ENCODE results near the gene MYH3.

MYH3 gene

DNA sequence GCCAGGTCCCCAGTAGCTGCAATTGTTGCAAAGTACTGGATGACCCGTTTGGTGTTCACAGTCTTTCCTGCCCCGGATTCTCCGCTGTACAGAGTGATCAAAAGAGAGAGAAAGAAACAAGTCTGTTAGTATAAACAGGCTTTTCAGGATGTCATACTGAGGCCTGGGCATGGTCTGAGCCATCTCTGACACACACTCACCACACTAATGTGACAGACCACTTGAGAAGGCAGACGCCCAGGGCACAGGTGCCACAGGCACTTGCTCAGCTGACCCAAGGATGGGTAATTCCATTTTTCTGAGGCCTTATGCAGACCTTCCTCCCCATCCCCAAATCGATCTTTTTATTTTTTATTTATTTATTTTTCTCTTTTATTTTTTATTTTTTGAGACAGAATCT, 7.5 kb downstream of the MYH3 start:
- no peak for DNase-seq (ENCODE audit: low read depth, low spot score)

DNA sequence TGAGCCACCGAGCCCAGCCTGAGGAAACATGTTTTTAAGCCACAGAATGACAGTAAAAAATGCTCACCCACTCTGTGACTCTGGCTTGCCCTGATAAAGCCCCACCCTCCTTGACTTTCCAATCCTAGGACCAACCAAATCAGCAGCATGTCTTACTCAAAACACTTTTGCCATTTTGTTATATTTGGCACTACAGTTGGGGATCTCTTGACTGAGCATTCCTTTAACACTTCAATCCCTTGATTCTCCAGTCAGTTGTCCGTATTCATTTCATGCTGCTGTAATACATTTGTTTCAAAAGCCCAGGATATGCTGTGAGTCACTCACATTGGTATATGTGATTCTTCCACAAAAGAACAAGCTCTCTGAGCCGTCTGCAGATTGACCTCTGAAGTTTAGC, 8.2 kb downstream of the MYH3 start:
- no peak for DNase-seq (ENCODE audit: low read depth, low spot score)

DNA sequence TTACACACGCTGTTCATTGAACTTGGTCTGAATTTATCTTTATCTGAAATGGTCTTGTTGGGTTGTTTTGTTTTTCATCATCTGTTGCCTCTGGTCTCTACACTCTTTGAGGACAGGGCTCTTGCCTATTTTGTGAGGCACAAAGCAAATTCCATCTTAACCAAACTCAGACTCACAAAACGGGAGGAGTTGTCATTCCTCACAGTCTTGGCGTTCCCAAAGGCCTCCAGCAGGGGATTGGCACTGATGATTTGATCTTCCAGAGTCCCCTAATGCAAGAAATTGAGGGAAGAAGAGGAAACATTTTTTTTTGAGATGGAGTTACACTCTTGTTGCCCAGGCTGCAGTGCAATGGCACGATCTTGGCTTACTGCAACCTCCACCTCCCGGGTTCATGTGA, 8.7 kb downstream of the MYH3 start:
- no peak for DNase-seq (ENCODE audit: low read depth, low spot score)

DNA sequence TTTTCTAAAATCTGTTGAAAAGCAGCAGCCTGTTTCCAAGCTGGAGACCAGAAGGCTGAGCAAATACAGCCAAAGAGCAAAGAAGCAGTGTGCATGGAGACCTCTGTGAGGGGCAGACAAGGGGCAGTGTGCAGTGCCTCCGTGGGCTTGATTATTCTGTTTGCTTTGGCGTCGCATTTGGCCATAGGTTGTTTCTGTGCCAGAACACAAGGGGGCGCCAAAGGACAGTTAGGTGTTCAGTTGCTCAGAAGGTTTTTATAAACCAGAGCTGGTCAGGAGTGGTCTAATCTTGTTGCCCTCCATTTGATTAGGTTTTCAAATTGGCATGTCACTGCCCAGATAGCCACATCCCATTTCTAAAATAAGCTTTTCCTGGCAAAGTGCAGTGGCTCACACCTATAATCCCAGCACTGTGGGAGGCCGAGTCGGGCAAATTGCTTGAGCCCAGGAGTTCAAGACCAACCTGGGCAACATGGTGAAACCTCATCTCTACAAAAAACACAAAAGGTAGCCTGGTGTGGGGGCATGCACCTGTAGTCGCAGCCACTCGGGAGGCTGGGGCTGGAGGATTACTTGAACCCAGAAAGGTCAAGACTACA, 10.6 kb downstream of the MYH3 start:
- DNase-seq (ENCODE audit: low read depth, low spot score): peak; percentile 77

DNA sequence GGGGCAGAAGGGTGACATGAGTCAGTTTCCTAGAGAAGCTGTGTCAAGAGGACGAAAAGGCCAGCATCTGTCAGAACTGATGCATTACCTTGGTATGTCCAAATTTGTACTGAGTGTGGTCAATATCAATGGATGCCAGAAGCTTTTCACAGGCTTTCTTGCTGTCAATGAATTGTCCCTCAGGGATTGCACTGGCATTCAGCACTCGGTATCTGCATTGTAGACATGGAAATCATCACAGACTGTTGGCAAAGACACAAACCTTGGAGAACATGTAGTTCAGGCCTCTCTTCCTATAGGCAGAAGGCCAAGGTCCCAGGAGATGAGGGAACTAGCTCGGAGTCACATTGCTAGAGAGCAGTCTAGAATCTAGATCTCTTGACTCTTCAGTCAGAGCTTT, 16.6 kb downstream of the MYH3 start:
- no peak for DNase-seq (ENCODE audit: low read depth, low spot score)

DNA sequence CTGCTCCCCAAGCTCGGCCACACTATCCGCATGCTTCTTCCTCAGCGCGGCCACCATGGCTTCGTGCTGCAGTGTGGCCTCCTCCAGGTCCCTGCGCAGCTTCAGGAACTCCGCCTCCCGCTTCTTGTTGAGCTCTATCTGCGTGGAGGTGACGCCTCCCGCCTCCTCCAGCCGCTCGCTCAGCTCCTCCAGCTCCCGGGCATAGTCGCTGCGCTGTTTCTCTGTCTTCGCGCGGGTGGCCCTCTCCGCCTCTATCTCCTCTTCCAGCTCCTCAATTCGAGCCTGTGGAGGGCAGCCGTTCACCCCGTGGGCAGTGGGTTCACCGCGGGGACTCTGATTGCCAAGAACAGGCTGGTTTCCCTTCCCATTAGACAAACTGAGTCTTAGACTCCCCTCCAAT, 19.0 kb downstream of the MYH3 start:
- DNase-seq (ENCODE audit: low read depth, low spot score): no peak

DNA sequence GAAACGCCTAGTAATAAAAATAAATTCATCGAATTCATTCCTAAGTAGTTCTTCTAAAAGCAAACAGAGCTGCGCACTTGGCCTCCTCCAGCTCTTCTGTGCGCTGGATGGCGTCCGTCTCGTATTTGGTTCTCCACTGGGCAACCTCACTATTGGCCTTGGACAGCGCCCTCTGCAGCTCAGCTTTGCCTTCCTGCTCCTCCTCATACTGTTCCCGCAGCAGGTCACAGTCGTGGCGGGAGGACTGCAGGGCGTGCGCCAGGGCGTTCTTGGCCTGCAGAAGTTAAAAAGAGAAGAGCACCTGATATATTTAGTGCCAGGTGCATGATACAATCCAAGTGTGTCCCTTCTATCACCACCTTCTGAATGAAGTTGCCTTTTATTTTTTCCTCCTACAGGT, 21.8 kb downstream of the MYH3 start:
- DNase-seq (ENCODE audit: low read depth, low spot score): peak; percentile 36

DNA sequence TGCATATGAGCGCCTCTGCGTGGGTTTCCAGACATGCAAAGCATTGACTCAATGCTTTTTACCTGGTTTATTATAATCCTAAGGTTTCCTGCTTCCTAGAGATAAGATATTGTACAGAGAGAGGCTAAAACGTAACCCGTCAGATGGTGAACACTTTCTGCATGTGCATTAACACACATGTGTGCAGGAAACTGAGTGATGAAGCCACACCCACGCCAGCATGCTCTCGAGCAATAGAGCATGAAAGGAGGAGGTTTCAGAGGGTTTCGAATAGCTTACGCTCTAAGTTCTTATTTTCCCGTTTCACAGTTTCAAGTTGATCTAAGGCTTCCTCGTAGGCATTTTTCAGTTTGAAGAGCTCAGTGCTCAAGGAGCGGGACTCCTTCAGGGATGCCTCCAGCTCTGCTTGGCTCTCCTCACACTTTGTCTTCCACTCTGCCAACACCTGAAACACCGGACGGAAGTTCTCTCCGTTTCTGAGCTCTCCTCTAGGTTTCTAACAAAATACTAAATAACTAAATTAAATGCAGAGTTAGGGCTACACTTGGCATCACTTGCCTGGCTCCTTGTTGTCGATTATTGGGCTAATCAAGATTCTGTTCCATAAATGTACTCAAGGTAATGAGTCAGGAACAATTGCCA, 23.2 kb downstream of the MYH3 start:
- DNase-seq (ENCODE audit: low read depth, low spot score): no peak

DNA sequence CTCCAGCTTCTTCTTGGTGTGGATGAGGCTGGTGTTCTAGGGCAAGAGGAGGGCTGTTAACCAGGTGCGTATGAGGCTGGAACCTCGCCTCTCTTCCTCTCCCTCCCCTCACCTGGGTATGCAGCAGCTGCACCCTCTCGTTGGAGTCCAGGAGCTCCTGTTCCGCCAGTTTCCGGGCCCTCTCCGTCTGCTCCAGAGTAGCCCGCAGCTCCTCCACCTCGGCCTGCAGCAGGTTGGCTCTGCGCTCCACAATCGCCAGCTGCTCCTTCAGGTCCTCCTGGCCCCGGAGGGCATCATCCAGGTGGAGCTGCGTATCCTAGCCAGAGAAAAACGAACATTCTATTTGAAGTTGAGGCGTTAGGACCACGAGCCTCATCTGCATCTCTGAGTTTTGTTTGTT, 25.4 kb downstream of the MYH3 start:
- no peak for DNase-seq (ENCODE audit: low read depth, low spot score)

DNA sequence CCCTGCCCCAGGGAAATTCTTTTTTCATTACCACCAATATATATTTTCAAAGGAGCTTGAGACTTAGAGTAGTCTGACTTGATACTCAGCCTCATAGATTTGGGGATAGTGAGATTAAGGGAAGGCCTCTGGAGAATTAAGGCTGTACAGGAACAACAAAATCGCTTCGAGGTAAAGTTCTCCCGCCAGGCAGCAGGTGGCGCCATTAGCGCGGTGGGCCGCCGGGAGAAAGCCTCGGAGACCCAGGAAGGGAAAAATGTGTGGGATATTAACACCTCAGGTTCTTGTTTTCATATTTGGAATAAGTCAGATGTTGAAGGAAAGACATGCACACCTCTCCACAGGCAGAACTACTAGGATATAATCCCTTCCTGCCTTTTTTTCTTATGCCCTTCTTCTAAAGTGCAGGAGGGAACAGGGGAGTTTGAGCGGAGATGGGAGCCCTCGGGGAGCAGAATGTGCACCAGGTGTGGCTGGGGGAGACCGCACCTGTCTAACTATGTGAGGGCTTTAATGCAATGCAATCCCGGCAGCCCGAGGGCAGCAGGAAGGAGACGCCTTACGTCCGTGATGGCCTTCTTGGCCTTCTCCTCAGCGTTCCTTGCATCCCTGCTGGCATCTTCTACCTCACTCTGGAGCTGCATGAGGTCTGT, 25.9 kb downstream of the MYH3 start:
- DNase-seq (ENCODE audit: low read depth, low spot score): peak; percentile 57

DNA sequence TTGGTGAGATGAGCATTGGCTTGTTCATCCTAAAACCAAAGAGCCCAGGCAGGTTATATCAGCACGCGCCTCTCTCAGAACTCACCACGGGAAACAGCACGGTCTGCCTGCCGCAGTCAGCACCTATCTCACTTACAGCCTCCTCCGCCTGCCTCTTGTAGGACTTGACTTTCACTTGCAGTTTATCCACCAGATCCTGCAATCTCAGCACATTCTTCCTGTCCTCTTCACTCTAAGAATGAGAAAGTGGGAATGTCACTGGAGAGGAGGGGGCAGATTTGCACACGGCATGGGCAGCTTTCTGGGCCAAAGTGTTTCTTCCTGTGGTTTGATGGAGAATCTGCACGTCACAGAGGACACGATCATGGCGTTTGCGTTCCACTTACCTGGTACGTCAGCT, 27.4 kb downstream of the MYH3 start:
- no peak for DNase-seq (ENCODE audit: low read depth, low spot score)

DNA sequence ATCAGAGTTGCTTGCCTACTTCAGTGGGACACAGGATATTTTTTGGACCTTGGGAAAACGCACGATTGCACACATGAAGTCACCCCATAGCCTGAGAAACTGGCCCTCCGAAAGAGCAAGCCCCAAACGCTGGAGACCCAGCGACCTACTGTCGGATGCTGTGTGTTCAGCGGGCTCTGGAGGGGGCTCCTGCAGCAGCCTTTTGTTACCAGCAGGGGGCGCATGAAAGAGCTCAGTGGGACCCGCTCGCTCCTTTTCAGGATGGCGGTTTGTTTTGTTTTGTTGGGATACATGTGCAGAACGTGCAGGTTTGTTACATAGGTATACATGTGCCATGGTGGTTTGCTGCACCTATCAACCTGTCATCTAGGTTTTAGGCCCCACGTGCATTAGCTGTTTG, 28.4 kb downstream of the MYH3 start:
- peak; percentile 50 for DNase-seq (ENCODE audit: low read depth, low spot score)

DNA sequence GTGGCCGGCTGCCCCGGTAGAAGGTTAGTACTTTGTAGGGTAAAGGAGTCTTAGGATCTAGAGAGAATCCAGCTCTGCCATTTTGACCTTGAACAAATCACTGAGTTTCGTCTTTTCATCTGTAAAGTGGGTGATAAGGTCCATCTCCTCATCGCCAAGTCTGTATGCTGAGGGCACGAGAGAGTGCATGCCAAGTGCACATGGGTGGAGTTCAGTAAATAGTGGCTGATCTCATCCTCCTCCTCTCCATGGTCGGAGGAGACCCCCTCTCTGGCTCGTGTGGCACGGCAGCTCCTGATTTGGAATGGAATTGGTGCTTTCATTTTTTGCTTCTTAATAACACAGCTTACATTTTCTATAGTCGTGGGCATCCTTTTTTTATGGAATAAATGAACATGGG, 30.7 kb downstream of the MYH3 start:
- no peak for DNase-seq (ENCODE audit: low read depth, low spot score)

DNA sequence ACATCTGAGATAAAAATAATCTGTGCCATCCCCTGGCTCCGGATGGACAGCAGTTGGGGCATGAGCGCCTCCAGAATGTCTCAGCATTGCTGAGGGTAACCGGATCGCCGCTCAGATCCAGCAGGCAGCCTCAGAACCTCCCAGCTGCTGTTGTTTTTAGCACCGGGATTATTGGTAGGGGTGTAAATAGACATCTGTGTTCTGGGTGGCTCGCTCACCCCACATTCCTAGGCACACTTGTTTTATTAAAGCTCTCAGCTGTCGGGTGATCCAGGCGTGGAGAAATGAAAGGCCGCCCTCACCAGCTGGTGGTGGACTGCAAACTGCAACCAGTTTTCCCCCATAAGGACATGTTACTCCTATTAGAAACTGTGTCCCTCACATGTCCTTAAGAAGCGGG, 32.1 kb downstream of the MYH3 start:
- no peak for DNase-seq (ENCODE audit: low read depth, low spot score)

DNA sequence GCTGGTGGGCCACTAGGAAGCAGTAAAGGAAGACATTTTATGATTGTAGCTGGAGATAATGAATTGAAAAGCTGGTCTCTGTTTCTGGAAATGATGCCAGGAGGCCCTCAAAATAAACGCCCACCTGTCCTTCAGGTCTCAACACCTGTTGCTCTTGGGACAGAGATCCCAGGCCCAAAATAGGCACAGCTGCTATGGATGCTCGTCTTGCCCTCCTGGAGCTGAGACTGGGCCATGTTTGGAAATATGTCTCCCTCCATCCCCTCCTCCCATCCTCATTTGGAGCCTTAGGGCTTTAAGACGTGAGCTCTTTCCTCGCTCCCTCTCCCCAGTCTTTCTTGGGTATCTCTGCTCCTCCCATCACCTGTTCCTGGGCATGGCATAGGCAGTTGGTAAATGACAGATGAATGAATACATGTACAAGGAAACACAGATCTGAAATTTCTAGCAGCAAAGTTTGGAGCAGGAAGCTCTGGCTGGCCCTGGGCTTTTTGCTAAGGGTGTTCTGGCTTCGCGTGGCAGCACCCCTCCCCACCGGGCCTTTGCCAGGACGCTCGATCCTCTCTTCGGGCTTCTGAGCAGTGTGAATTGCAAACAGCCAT, 33.3 kb downstream of the MYH3 start:
- DNase-seq (ENCODE audit: low read depth, low spot score): no peak

DNA sequence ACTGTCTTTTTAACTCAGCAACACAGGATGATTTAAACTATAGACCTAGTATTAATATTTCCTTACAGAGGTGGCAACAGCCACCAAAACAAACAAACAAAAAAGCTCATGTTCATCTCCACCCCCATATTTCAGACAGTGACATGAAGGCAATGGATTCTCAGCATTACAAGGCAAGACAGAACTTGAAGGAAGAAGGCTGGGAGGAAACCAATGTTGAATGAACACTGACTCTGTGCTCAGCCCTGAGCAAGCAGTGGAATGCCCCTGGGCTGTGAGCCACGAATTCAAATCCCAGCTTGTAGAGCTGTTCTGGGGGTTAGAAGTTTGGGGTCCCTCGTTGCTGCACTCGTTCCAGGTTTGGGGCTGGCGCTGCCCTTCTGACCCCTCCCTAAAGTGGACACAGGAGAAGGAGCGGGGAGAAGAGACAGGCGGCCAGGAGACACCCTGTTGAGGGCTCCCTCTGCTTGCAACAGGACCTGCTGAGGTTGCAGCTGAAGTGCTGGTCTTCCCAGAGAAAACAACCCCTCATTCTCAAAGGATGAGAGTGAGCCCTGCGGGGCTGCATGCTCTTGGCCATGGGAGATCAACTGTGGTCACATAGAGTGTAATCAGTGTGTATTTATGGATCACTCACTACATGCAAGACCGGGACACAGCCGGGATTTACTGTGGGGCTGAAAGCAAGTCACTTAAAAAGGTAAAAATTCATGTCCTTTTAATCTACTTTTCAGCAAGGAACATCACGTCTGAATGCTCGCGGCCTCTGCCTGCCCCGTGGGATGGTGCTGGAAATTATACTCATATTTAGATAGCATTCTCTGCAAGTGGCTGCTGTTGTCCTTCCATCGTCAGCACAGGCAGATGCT, 34.3 kb downstream of the MYH3 start:
- DNase-seq (ENCODE audit: low read depth, low spot score): no peak

DNA sequence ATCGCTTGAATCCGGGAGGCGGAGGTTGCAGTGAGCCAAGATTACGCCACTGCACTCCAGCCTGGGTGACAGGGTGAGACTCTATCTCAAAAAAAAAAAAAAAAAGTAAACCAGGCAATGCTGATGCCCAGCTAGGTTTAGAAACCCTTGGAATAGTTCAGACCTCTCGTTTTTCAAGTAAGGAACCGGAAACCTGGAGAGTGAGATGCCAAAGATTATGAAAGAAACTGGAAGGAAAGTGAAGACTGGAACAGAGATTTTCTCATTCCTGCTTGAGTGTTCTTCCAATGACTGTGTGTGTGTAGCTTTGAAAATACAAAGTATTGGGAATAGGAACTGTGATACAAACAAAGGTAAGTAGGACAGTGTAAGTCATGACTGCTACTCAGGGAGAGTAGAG, 35.7 kb downstream of the MYH3 start:
- DNase-seq (ENCODE audit: low read depth, low spot score): no peak

DNA sequence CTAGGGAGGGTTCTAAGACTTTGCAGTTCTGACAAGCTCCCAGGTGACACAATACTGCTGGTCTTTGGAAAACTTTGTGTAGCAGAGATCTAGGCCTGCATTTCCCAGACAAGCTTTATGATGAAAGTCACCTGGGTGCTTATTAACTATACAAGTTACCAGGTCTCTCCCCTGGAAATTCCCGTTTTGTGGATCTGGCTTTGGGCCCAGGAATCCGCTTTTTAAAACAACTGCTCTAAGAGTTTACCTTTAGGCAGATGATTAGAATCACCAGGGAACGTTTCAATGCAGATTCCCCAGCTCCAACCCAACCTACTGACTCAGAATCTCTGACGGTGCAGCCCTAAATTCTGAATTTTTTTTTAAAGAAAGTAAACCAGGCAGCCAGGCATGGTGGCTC, 36.3 kb downstream of the MYH3 start:
- no peak for DNase-seq (ENCODE audit: low read depth, low spot score)

DNA sequence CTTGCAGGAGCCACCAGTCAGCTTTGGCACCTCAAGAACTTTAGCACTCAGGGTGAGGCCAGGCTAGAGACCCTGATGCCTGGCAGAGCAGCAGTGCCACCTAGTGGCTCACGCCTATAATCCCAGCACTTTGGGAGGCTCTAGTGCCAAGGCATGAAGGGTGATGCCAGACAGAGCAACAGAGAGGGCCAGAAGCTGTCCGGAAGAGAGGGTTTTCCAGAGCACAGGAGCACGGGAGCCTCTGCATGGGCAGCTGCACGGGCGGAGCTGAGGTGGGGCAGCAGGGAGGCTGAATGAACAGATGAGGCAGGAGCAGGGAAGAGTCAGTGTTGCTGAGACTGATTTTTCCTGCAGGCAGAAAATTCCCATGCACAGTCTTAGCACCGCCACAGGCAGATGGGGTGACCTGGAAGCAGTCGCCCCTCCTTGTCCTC, 38.9 kb downstream of the MYH3 start:
- peak; percentile 90 for DNase-seq (ENCODE audit: low read depth, low spot score)

DNA sequence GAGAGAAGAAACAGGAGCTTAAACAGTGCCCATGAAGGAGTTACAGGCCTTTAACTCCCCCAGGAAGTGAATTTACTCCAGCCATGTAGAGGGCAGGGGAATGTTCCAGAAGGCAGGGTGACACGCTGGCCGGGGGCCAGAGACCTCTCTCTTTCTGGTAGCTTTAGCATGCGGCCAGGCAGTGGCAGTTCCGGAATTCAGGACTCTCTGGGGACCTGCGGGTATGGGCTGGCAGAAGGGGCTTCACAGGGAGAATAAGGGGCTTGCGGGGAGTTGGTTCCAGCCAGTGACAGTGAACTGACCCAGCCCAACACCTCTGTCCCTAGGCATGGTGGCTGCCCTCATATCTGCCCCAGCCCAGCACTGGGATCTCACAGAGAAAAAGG, 40.0 kb downstream of the MYH3 start:
- DNase-seq (ENCODE audit: low read depth, low spot score): no peak

DNA sequence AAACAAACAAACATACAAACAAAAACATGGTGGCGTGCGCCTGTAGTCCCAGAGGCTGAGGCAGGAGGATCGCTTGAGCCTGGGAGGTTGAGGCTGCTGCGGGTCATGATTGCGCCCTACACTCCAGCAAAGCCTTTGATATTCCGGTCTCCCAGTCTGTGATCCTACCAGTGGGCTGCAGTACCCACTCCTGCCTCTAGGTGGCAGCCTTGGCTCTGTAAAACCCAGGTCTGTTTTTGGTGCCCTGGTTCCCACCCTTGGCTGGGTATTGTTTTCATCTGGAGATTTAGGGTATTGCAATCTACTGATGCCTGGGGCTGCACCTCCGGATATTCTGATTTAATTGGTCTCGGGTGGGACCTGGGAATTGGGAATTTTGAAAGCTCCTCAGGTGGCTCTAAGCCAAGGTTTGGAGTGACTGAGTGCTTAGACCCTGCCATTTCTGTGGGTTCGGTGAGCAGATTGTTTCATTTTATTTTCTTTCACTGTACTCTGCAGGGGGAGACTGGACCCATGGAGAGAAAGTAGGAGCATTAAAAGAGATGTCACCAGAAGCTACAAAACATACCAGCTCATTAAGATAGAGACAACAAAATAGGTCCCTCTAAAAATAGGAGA, 40.5 kb downstream of the MYH3 start:
- peak; percentile 93 for DNase-seq (ENCODE audit: low read depth, low spot score)
